Liver (tissue), 9 donors: ENCODE results near the gene LTBP2. TPM values are rescaled to one million over a fixed set of nuclear protein-coding genes. Genes with fewer than 3 reads are reported as not detected.

Experiments
- DNase-seq: peaks from one replicate; pipeline ENCODE4 v3.0.0-alpha.2; 2017; ENCODE audit warnings: low spot score
- H3K27ac ChIP-seq, 2 donors: one replicate each; pipeline ENCODE4 v1.7.0; 2013; ENCODE audit warnings: inconsistent platforms in 2 of 2, low read length in 2 of 2, control low read depth in 1 of 2, low read depth in 1 of 2, mild to moderate bottlenecking in 1 of 2
- H3K27me3 ChIP-seq, 4 donors: one replicate each; pipeline versions ENCODE4 v1.6.1 to v1.7.0; 2013; ENCODE audit warnings: low read length in 3 of 4, inconsistent platforms in 1 of 4, mild to moderate bottlenecking in 1 of 4, moderate library complexity in 1 of 4; ENCODE audit not compliant: control insufficient read depth in 4 of 4, insufficient read depth in 4 of 4
- H3K36me3 ChIP-seq, 4 donors: one replicate each; pipeline versions ENCODE4 v1.6.1 to v1.7.0; 2013; ENCODE audit warnings: low read length in 3 of 4, mild to moderate bottlenecking in 3 of 4, low read depth in 1 of 4, moderate library complexity in 1 of 4; ENCODE audit not compliant: control insufficient read depth in 4 of 4, insufficient read depth in 3 of 4
- H3K4me1 ChIP-seq, 4 donors: one replicate each; pipeline versions ENCODE4 v1.6.1 to v1.7.0; 2013; ENCODE audit warnings: low read length in 3 of 4, mild to moderate bottlenecking in 3 of 4, moderate library complexity in 1 of 4; ENCODE audit not compliant: control insufficient read depth in 4 of 4, insufficient read depth in 4 of 4
- H3K4me3 ChIP-seq, 3 donors: one replicate each; pipeline versions ENCODE4 v1.6.1 to v1.7.0; 2013; ENCODE audit warnings: low read length in 3 of 3, control low read depth in 1 of 3, low read depth in 1 of 3, mild to moderate bottlenecking in 1 of 3
- H3K9ac ChIP-seq, 2 donors: one replicate each; pipeline ENCODE4 v1.7.0; 2013; ENCODE audit warnings: low read length in 2 of 2, mild to moderate bottlenecking in 2 of 2, moderate library complexity in 2 of 2, control low read depth in 1 of 2, low read depth in 1 of 2
- H3K9me3 ChIP-seq, 4 donors: one replicate each; pipeline versions ENCODE4 v1.6.1 to v1.7.0; 2013; ENCODE audit warnings: low read length in 3 of 4; ENCODE audit not compliant: control insufficient read depth in 4 of 4
- ATF3 ChIP-seq: IDR thresholded peaks from 2 replicates; pipeline ENCODE4 v1.6.1; 2016; ENCODE audit warnings: antibody characterized with exemption
- EGR1 ChIP-seq, 2 donors: IDR thresholded peaks; 2 replicates each; pipeline ENCODE4 v1.6.1; 2016 to 2018; ENCODE audit warnings: antibody characterized with exemption in 2 of 2, low read depth in 2 of 2
- FOXA1 ChIP-seq: IDR thresholded peaks from 2 replicates; pipeline ENCODE4 v1.6.1; 2016; ENCODE audit warnings: antibody characterized with exemption
- FOXA2 ChIP-seq: IDR thresholded peaks from 2 replicates; pipeline ENCODE4 v1.6.1; 2016; ENCODE audit warnings: antibody characterized with exemption
- GABPA ChIP-seq, 2 donors: IDR thresholded peaks in 1 of 2; conservative IDR thresholded peaks in 1 of 2; 2 replicates each; pipeline ENCODE4 v1.6.1; 2016; ENCODE audit warnings: antibody characterized with exemption in 2 of 2, mild to moderate bottlenecking in 1 of 2, moderate library complexity in 1 of 2
- HNF4A ChIP-seq, 2 donors: conservative IDR thresholded peaks; 2 replicates each; pipeline ENCODE4 v1.6.1; 2016; ENCODE audit warnings: antibody characterized with exemption in 2 of 2, mild to moderate bottlenecking in 2 of 2
- HNF4G ChIP-seq: IDR thresholded peaks from 2 replicates; pipeline ENCODE4 v1.6.1; 2016; ENCODE audit warnings: antibody characterized with exemption
- MAX ChIP-seq: IDR thresholded peaks from 2 replicates; pipeline ENCODE4 v1.6.1; 2016; ENCODE audit warnings: antibody characterized with exemption
- RAD21 ChIP-seq, 2 donors: IDR thresholded peaks; 2 replicates each; pipeline ENCODE4 v1.6.1; 2016; ENCODE audit warnings: antibody characterized with exemption in 2 of 2, mild to moderate bottlenecking in 2 of 2
- REST ChIP-seq: IDR thresholded peaks from 2 replicates; pipeline ENCODE4 v1.6.1; 2016; ENCODE audit warnings: antibody characterized with exemption, mild to moderate bottlenecking
- RXRA ChIP-seq, 2 donors: IDR thresholded peaks; 2 replicates each; pipeline ENCODE4 v1.6.1; 2017 to 2018; ENCODE audit warnings: antibody characterized with exemption in 2 of 2, mild to moderate bottlenecking in 1 of 2
- SP1 ChIP-seq: IDR thresholded peaks from 2 replicates; pipeline ENCODE4 v1.6.1; 2018; ENCODE audit warnings: antibody characterized with exemption, mild to moderate bottlenecking
- TAF1 ChIP-seq: conservative IDR thresholded peaks from 2 replicates; pipeline ENCODE4 v1.6.1; 2016; ENCODE audit warnings: antibody characterized with exemption, mild to moderate bottlenecking
- YY1 ChIP-seq: IDR thresholded peaks from 2 replicates; pipeline ENCODE4 v1.6.1; 2016; ENCODE audit warnings: antibody characterized with exemption, mild to moderate bottlenecking
- WGBS: extraction: QIAGEN DNeasy Blood & Tissue Kit; methylation state at CpG from one replicate; pipeline ENCODE4 v1.1.7; 2013; 5-methylcytosine and 5-hydroxymethylcytosine counted together
- polyA plus RNA-seq, 2 donors: library from polyadenylated mRNA; stranded (reverse) in 1 of 2; unstranded in 1 of 2; fragments of 200-250 nt in 1 of 2; fragments of >200 nt in 1 of 2; fragmentation: Nextera tagmentation in 1 of 2; extraction: Ambion mirVana in 1 of 2; gene quantifications; one replicate each; pipeline versions ENCODE4 v1.2.1 to v1.2.3, GENCODE V29; 2013 to 2015
- total RNA-seq, 2 donors: library from RNA; depleted of rRNA; stranded (reverse); fragments of >200 nt; gene quantifications; one replicate each; pipeline ENCODE4 v1.2.3, GENCODE V29; 2014
- donor health status: healthy.
- donor health status: healthy.
- donor health status: healthy.
- donor health status: healthy.
- donor health status: healthy.

LTBP2 gene
- total and polyA plus RNA-seq, 4 donors: 0.24 to 1.3 (median 0.89) TPM

GRCh38 chr14:74510959-74511409 lies 101.1 kb downstream of the LTBP2 start:
- no peaks in the 10 kb centered on the region for H3K27me3 ChIP-seq
- no peak for DNase-seq
- TF ChIP-seq SP1 (no peak), HNF4G (no peak), FOXA1 (no peak), GABPA (IDR thresholded peaks at IDR 0.05 in 1 of 2, conservative IDR thresholded peaks at IDR 0.05 in 1 of 2) (no peak), RXRA (IDR thresholded peaks at IDR 0.05) (no peak)
- H3K9me3 ChIP-seq: no peaks in the 10 kb centered on the region
- WGBS: 79% methylated on average over 10 of the region's 10 CpGs
- no peak overlapping the region for H3K27ac ChIP-seq
- H3K4me3 ChIP-seq: no peak overlapping the region
- H3K36me3 ChIP-seq: no peaks in the 10 kb centered on the region
- H3K4me1 ChIP-seq: no peaks in the 10 kb centered on the region
- H3K9ac ChIP-seq: no peak overlapping the region

GRCh38 chr14:74510223-74510931 lies 101.7 kb downstream of the LTBP2 start:
- Histone ChIP-seq H3K27me3 (no peaks in the 10 kb centered on the region), H3K4me1 (no peaks in the 10 kb centered on the region), H3K9me3 (no peaks in the 10 kb centered on the region), H3K36me3 (no peaks in the 10 kb centered on the region), H3K27ac (no peak overlapping the region), H3K4me3 (no peak overlapping the region), H3K9ac (no peak overlapping the region)
- TF ChIP-seq HNF4A (conservative IDR thresholded peaks at IDR 0.05): no peak
- no peak for TF ChIP-seq FOXA2
- TF ChIP-seq TAF1: no peak
- no peak for TF ChIP-seq REST
- no peak for TF ChIP-seq MAX
- no peak for TF ChIP-seq EGR1 (IDR thresholded peaks at IDR 0.05; ENCODE audit: low read depth in 2 of 2)
- TF ChIP-seq YY1: no peak
- no peak for TF ChIP-seq SP1
- 59% methylated on average over 21 of the region's 21 CpGs for WGBS
- no peak for DNase-seq

GRCh38 chr14:74509587-74510222 lies 102.3 kb downstream of the LTBP2 start:
- no peak overlapping the region for H3K9ac ChIP-seq
- no peak overlapping the region for H3K4me3 ChIP-seq
- H3K27me3 ChIP-seq: no peaks in the 10 kb centered on the region
- no peak for DNase-seq
- no peaks in the 10 kb centered on the region for H3K36me3 ChIP-seq
- H3K27ac ChIP-seq: no peak overlapping the region
- H3K4me1 ChIP-seq: no peaks in the 10 kb centered on the region
- TF ChIP-seq ATF3: no peak
- TF ChIP-seq SP1: no peak
- TF ChIP-seq RXRA (IDR thresholded peaks at IDR 0.05): no peak
- no peak for TF ChIP-seq EGR1 (IDR thresholded peaks at IDR 0.05; ENCODE audit: low read depth in 2 of 2)
- no peak for TF ChIP-seq RAD21 (IDR thresholded peaks at IDR 0.05)
- no peak for TF ChIP-seq HNF4G
- H3K9me3 ChIP-seq: no peaks in the 10 kb centered on the region
- 87% methylated on average over 10 of the region's 10 CpGs for WGBS
